Naive thymus-derived CD4-positive, alpha-beta T cell (primary cell): ENCODE data around the gene IGSF6. TPM values are rescaled to one million over a fixed set of nuclear protein-coding genes. Genes with fewer than 3 reads are reported as not detected.
A peak's percentile ranks its signal among the peaks of the same experiment; 100 is the strongest.
"Not testable (repeated sequence)": the region's sequence is repeated elsewhere in the genome, so short reads cannot be mapped to it uniquely, and the experiment has no call there.

ENCODE experiments used
- ATAC-seq: fragments of 150-1000 bp; cut with Tn5 transposase; 2 replicates; pipeline ENCODE4 v1.10.0; 2021; ENCODE audit warnings: mild to moderate bottlenecking, moderate library complexity
- CTCF ChIA-PET: fragments of 350-600 bp; sonication (Branson Sonifier 250); formaldehyde crosslinking; loops from one replicate; lab custom pipeline; 2021; ENCODE audit warnings: antibody characterized with exemption; lab: Charles Lee
- POLR2A ChIA-PET: fragments of 350-600 bp; sonication (Branson Sonifier 250); formaldehyde crosslinking; loops from one replicate; lab custom pipeline; 2021; ENCODE audit warnings: antibody characterized with exemption, inconsistent platforms; lab: Charles Lee
- DNase-seq, 9 donors: peaks; one replicate each; pipeline versions ENCODE4 v3.0.0 to v3.0.0-alpha.2; 2020 to 2022; ENCODE audit warnings: mixed read lengths in 1 of 9
- H3K27ac ChIP-seq: one replicate; pipeline ENCODE4 v1.7.0; 2013; ENCODE audit warnings: mild to moderate bottlenecking, low read depth, low read length, moderate library complexity
- H3K27me3 ChIP-seq, 2 donors: one replicate each; pipeline ENCODE4 v1.7.0; 2013; ENCODE audit warnings: low read length in 2 of 2, mild to moderate bottlenecking in 2 of 2, moderate library complexity in 2 of 2; ENCODE audit not compliant: control insufficient read depth in 2 of 2, insufficient read depth in 2 of 2
- H3K36me3 ChIP-seq, 3 experiments: 1 replicate in 2 of 3; 2 replicates in 1 of 3; pipeline ENCODE4 v1.7.0; 2013; ENCODE audit warnings: low read length in 3 of 3, mild to moderate bottlenecking in 3 of 3, moderate library complexity in 1 of 3; ENCODE audit not compliant: insufficient read depth in 3 of 3, control insufficient read depth in 2 of 3
- H3K4me1 ChIP-seq, 2 donors: one replicate each; pipeline ENCODE4 v1.7.0; 2013; ENCODE audit warnings: low read length in 2 of 2, mild to moderate bottlenecking in 2 of 2, moderate library complexity in 1 of 2; ENCODE audit not compliant: control insufficient read depth in 2 of 2, insufficient read depth in 2 of 2
- H3K4me3 ChIP-seq: 2 replicates; pipeline ENCODE4 v1.7.0; 2013; ENCODE audit warnings: mild to moderate bottlenecking, low read length
- H3K9me3 ChIP-seq, 3 experiments: 1 replicate in 2 of 3; 2 replicates in 1 of 3; pipeline ENCODE4 v1.7.0; 2013; ENCODE audit warnings: low read length in 3 of 3; ENCODE audit not compliant: control insufficient read depth in 2 of 3
- H3K27ac Mint-ChIP-seq, 9 donors: one replicate each; pipeline ENCODE4 v1.8.0; 2020 to 2022; ENCODE audit warnings: mixed read lengths in 9 of 9, mild to moderate bottlenecking in 8 of 9, moderate library complexity in 5 of 9, inconsistent platforms in 2 of 9
- H3K27me3 Mint-ChIP-seq, 5 donors: one replicate each; pipeline ENCODE4 v1.8.0; 2021 to 2022; ENCODE audit warnings: mixed read lengths in 5 of 5, mild to moderate bottlenecking in 1 of 5
- H3K36me3 Mint-ChIP-seq, 5 donors: one replicate each; pipeline ENCODE4 v1.8.0; 2020 to 2022; ENCODE audit warnings: mixed read lengths in 5 of 5, mild to moderate bottlenecking in 3 of 5, inconsistent platforms in 1 of 5
- H3K4me1 Mint-ChIP-seq, 7 donors: one replicate each; pipeline ENCODE4 v1.8.0; 2020 to 2022; ENCODE audit warnings: mixed read lengths in 7 of 7, mild to moderate bottlenecking in 3 of 7, inconsistent platforms in 1 of 7
- H3K4me3 Mint-ChIP-seq, 10 donors: one replicate each; pipeline ENCODE4 v1.8.0; 2020 to 2022; ENCODE audit warnings: mild to moderate bottlenecking in 10 of 10, mixed read lengths in 10 of 10, moderate library complexity in 6 of 10, inconsistent platforms in 2 of 10
- H3K9me3 Mint-ChIP-seq, 11 donors: one replicate each; pipeline ENCODE4 v1.8.0; 2020 to 2022; ENCODE audit warnings: mixed read lengths in 11 of 11, mild to moderate bottlenecking in 4 of 11, inconsistent platforms in 1 of 11, moderate library complexity in 1 of 11
- intact Hi-C, 2 donors: fragments of 100-400 bp; cut with micrococcal nuclease; formaldehyde crosslinking; loops; one replicate each; pipeline ENCODE4 v1.15.1; 2023
- polyA plus RNA-seq, 2 donors: library from polyadenylated mRNA; unstranded; fragments of 300-500 nt; fragmentation: Illumina TruSeq; gene quantifications; one replicate each; pipeline ENCODE4 v1.2.3, GENCODE V29; 2021
- total RNA-seq, 6 experiments: library from RNA in 5 of 6; stranded (reverse) in 5 of 6; gene quantifications; 1 replicate in 5 of 6; 2 replicates in 1 of 6; pipeline ENCODE4 v1.2.3 and lab custom pipeline; 2021 to 2026

The IGSF6 gene
- total and polyA plus RNA-seq, 7 experiments from 2014 or later, result 0.33 to 25.7 (median 2.3) TPM

DNA sequence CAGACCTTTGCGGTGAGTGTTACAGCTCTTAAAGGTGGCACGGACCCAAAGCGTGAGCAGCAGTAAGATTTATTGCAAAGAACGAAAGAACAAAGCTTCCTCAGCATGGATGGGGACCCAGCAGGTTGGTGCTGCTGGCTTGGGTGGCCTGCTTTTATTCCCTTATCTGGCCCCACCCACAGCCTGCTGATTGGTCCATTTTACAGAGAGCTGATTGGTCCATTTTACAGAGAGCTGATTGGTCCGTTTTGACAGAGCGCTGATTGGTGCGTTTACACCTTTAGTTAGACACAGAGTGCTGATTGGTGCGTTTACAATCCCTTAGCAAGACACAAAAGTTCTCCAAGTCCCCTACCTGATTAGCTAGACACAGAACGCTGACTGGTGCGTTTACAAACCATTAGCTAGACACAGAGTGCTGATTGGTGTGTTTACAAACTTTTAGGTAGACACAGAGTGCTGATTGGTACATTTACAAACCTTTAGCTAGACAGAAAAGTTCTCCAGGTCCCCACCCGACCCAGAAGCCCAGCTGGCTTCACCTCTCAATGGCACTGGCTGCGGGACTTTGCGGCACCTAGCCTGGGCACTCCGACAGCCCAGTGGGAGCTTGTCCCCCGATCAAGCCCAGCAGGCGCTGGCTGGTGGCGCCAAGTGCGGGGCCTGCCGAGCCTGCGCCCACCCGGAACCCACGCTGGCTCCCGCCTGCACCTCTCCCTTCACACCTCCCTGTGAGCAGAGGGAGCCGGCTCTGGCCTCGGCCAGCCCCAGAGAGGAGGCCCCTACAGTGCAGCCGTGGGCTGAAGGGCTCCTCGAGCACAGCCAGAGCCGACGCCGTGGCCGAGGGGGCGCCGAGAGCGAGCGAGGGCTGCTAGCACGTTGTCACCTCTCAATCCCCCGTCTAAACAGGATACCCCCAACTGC lies 22.5 kb downstream of the IGSF6 start:
- H3K36me3 Mint-ChIP-seq, result peaks cover 16 to 39% (median 22%) of the 10 kb centered on the region in 5 donors
- H3K27ac ChIP-seq, result not testable (repeated sequence)

DNA sequence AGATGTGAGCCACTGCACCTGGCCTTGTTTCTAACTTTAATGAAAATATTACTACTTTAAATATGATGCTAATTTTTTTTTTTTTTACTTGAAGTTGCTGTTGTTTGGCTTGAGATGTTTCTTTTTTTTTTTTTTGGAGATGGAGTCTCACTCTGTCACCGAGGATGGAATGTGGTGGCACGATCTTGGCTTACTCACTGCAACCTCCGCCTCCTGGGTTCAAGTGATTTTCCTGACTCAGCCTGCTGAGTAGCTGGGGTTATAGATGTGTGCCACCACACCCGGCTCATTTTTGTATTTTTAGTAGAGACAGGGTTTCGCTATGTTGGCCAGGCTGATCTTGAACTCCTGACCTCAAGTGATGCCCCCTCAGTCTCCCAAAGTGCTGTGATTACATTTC lies 23.6 kb downstream of the IGSF6 start:
- H3K27ac Mint-ChIP-seq, result peak overlapping the region in 2 of 9 donors; percentile 46 to 64

More for the DNA sequence above, 22.5 kb downstream of the IGSF6 start:
- H3K27me3 Mint-ChIP-seq, intact Hi-C loops, H3K9me3 ChIP-seq, H3K9me3 Mint-ChIP-seq, H3K4me3 Mint-ChIP-seq, H3K27me3 ChIP-seq, CTCF ChIA-PET, ATAC-seq, DNase-seq, H3K4me3 ChIP-seq, H3K27ac Mint-ChIP-seq: not testable (repeated sequence)
- Histone ChIP-seq H3K4me1 (peaks cover 15% of the 10 kb centered on the region in 2 donors), H3K36me3 (peaks cover 4 to 31% (median 5%) of the 10 kb centered on the region in 3 experiments)
- POLR2A ChIA-PET, result interaction anchor here (0.6 to 0.8 kb wide), 2 partner anchors 9 to 16 kb away, joined by 4 read pairs; no protein-coding TSS in a partner anchor
- peaks cover 15 to 30% (median 24%) of the 10 kb centered on the region in 7 donors for H3K4me1 Mint-ChIP-seq

DNA sequence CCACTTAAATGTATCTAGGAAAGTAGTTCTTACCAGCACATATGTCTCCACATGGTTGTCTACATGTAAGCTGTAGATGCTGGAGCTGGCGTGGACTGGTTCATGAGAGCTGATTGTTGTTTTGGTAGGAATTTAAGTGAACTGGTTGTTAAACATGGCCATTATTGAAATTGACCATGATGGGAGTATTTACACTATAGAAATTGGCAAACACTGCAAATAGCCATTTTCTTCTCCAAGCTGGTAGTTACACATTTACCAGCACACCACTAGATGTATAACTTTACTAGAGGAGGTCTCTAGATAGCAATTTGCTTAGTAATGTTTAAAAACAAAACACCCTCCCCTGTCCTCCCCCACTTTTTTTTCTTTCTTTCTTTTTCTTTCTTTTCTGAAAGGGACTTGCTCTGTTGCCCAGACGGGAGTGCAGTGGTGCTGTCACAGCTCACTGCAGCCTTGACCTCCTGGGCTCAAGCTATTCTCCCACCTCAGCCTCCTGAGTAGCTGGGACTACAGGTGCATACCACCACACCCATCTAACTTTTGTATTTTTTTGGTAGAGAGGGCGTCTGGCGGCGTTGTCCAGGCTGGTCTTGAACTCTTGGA lies 24.2 kb downstream of the IGSF6 start:
- no peak for ATAC-seq
- Histone ChIP-seq H3K4me3 (no peak overlapping the region), H3K36me3 (peaks cover 4 to 22% (median 5%) of the 10 kb centered on the region in 3 experiments), H3K27me3 (no peaks in the 10 kb centered on the region), H3K9me3 (no peaks in the 10 kb centered on the region), H3K4me1 (peaks cover 15% of the 10 kb centered on the region in 2 donors), H3K27ac (no peak overlapping the region)
- ChIA-PET POLR2A (no interaction called here), CTCF (interaction anchor here (0.8 kb wide), 1 partner anchor 44 kb away, joined by 3 read pairs; no protein-coding TSS in a partner anchor)
- no peaks in the 10 kb centered on the region for H3K9me3 Mint-ChIP-seq
- intact Hi-C loops, result no loop called here
- H3K36me3 Mint-ChIP-seq, result peaks cover 18 to 45% (median 26%) of the 10 kb centered on the region in 5 donors
- H3K27ac Mint-ChIP-seq, result peak overlapping the region in 3 of 9 donors; percentile 38 to 74 (median 46)
- no peak overlapping the region for H3K4me3 Mint-ChIP-seq
- H3K27me3 Mint-ChIP-seq, result no peaks in the 10 kb centered on the region
- no peak for DNase-seq
- H3K4me1 Mint-ChIP-seq, result peaks cover 15 to 38% (median 31%) of the 10 kb centered on the region in 7 donors

More for the DNA sequence above, 23.6 kb downstream of the IGSF6 start:
- CTCF ChIA-PET, result no interaction called here
- Histone ChIP-seq H3K27ac (no peak overlapping the region), H3K27me3 (no peaks in the 10 kb centered on the region), H3K4me1 (peaks cover 15% of the 10 kb centered on the region in 2 donors), H3K9me3 (no peaks in the 10 kb centered on the region), H3K36me3 (peaks cover 4 to 25% (median 5%) of the 10 kb centered on the region in 3 experiments), H3K4me3 (no peak overlapping the region)
- Mint-ChIP-seq H3K4me1 (peaks cover 15 to 34% (median 27%) of the 10 kb centered on the region in 7 donors), H3K27me3 (no peaks in the 10 kb centered on the region), H3K4me3 (no peak overlapping the region), H3K9me3 (no peaks in the 10 kb centered on the region), H3K36me3 (peaks cover 18 to 40% (median 22%) of the 10 kb centered on the region in 5 donors)
- DNase-seq (no peak), ATAC-seq (no peak)
- POLR2A ChIA-PET, result no interaction called here
- intact Hi-C loops, result no loop called here

DNA sequence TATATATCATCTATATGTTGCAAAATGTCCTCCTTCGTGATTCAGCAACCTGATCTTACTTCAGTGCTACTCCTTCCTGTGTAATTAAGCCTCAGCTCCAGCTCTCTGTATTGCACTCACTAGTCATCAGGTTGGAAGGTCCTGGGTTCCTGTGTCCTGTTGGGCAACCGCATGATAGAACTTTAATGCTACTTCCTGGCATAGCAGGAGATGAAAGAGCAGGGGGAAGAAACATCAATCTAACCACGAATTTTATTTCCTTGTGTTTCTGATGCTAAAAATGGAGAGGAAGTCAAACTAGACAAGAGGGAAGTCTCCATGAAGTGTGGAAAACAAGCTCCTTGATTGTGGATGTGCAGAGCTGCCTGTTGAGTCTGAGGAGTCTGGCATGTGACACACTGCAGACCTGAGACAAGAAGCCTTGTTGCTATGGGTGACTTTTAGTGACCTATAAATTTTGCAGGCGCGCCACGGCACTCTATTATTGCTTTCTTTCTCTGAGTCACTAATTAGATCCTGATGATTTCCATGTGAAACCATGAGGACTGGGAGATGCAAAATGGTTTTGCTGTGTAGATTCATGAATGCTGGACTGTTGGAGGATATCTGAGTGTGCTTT lies 25.6 kb downstream of the IGSF6 start:
- H3K4me1 ChIP-seq, result peaks cover 15% of the 10 kb centered on the region in 2 donors
- no peaks in the 10 kb centered on the region for H3K9me3 Mint-ChIP-seq
- ChIA-PET CTCF (interaction anchor here (0.5 kb wide), 1 partner anchor 16 kb away, joined by 3 read pairs; no protein-coding TSS in a partner anchor), POLR2A (interaction anchor here (0.7 to 0.8 kb wide), 2 partner anchors 8 to 28 kb away, joined by 3 read pairs; no protein-coding TSS in a partner anchor)
- peak overlapping the region; percentile 30 to 67 (median 52) for H3K4me3 Mint-ChIP-seq
- H3K27ac Mint-ChIP-seq, result peak overlapping the region; percentile 62 to 84 (median 66)
- H3K36me3 Mint-ChIP-seq, result peaks cover 18 to 40% (median 30%) of the 10 kb centered on the region in 5 donors
- H3K4me3 ChIP-seq, result peak overlapping the region; percentile 2
- DNase-seq, result no peak
- intact Hi-C loops, result loop anchor here (2.0 kb wide), 2 partner anchors 14 to 18 kb away; no protein-coding TSS in a partner anchor
- H3K9me3 ChIP-seq, result no peaks in the 10 kb centered on the region
- peaks cover 15 to 51% (median 41%) of the 10 kb centered on the region in 7 donors for H3K4me1 Mint-ChIP-seq
- no peak overlapping the region for H3K27ac ChIP-seq
- H3K27me3 Mint-ChIP-seq, result no peaks in the 10 kb centered on the region
- no peaks in the 10 kb centered on the region for H3K27me3 ChIP-seq
- ATAC-seq, result peak; percentile 92
- H3K36me3 ChIP-seq, result peaks cover 4 to 22% (median 5%) of the 10 kb centered on the region in 3 experiments

DNA sequence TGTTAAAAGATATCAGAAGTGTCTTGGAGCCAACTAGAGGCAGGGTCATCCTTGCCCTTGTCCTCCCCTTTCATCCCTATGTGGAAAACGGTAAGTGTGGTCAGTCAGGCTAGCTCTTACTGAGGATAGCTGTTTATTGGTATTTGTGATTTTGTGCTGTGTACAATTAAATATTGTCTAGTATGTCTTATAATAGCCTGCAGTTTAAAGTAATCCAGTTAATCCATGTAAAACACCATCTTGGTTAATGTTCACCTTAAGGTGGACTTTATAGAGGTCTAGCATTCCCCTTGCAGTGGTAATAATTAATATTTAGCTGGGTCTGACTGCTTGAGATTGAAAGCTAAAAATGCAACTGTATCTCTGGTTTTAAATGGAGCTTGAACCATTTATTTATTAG lies 27.4 kb downstream of the IGSF6 start:
- Histone ChIP-seq H3K27me3 (no peaks in the 10 kb centered on the region), H3K27ac (no peak overlapping the region), H3K36me3 (peaks cover 4 to 18% (median 5%) of the 10 kb centered on the region in 3 experiments), H3K9me3 (no peaks in the 10 kb centered on the region), H3K4me3 (no peak overlapping the region), H3K4me1 (peaks cover 15 to 21% of the 10 kb centered on the region in 2 donors)
- Mint-ChIP-seq H3K27ac (peak overlapping the region in 1 of 9 donors; percentile 40), H3K9me3 (no peaks in the 10 kb centered on the region), H3K27me3 (no peaks in the 10 kb centered on the region), H3K36me3 (peaks cover 18 to 43% (median 30%) of the 10 kb centered on the region in 5 donors), H3K4me3 (peak overlapping the region in 1 of 10 donors; percentile 9), H3K4me1 (peaks cover 22 to 66% (median 57%) of the 10 kb centered on the region in 7 donors)
- ATAC-seq (no peak), DNase-seq (no peak)
- ChIA-PET CTCF (interaction anchor here (1.2 to 1.5 kb wide), 2 partner anchors 17 to 22 kb away, joined by 3 read pairs; no protein-coding TSS in a partner anchor), POLR2A (no interaction called here)
- intact Hi-C loops, result no loop called here

DNA sequence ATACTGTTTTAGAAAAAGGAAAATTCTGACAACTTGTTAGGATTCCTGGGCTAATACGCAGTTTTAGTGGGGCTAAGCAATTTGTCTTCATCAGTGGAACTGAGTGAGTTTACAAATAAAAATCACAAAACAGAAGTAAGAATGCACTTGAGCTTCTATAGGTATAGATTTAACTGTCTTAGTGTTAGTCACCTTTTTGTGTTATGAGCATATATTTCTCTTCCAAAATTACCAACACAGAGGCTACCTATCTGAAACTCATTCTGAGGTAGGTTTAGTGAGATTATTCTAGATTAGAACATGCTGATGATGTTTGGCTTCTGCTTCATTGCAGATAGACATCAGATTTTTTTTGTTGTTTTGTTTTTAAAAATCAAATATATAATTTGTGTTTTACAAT lies 29.9 kb downstream of the IGSF6 start:
- Mint-ChIP-seq H3K36me3 (peaks cover 8 to 47% (median 27%) of the 10 kb centered on the region in 5 donors), H3K27me3 (no peaks in the 10 kb centered on the region), H3K4me3 (peak overlapping the region in 2 of 10 donors; percentile 45), H3K27ac (peak overlapping the region in 4 of 9 donors; percentile 23 to 71 (median 46)), H3K4me1 (peaks cover 29 to 75% (median 69%) of the 10 kb centered on the region in 7 donors), H3K9me3 (no peaks in the 10 kb centered on the region)
- no peak overlapping the region for H3K4me3 ChIP-seq
- intact Hi-C loops, result no loop called here
- ChIA-PET POLR2A (interaction anchor here (2.1 kb wide), 1 partner anchor 15 kb away, joined by 5 read pairs; no protein-coding TSS in a partner anchor), CTCF (interaction anchor here (0.6 to 2.0 kb wide), 3 partner anchors 26 to 87 kb away, joined by 3 to 5 read pairs (median 3); no protein-coding TSS in a partner anchor)
- peaks cover 0 to 15% (median 0%) of the 10 kb centered on the region in 3 experiments for H3K36me3 ChIP-seq
- no peak overlapping the region for H3K27ac ChIP-seq
- H3K9me3 ChIP-seq, result no peaks in the 10 kb centered on the region
- H3K27me3 ChIP-seq, result no peaks in the 10 kb centered on the region
- H3K4me1 ChIP-seq, result peaks cover 15 to 21% of the 10 kb centered on the region in 2 donors
- ATAC-seq (no peak), DNase-seq (no peak)
